Neuronal stem cell (in vitro differentiated cells): ENCODE results near the gene CD36.

Experiments
- DNase-seq: peaks from one replicate; pipeline ENCODE4 v3.0.0-alpha.2; 2013; ENCODE audit warnings: low spot score
- H2AFZ ChIP-seq: one replicate; pipeline ENCODE4 v1.6.1; 2013; ENCODE audit warnings: mild to moderate bottlenecking, low read length, inconsistent platforms
- H2AK5ac ChIP-seq: 2 replicates; pipeline ENCODE4 v1.6.1; 2013; ENCODE audit warnings: low read depth, mild to moderate bottlenecking, inconsistent platforms, low read length, moderate library complexity, mixed read lengths
- H2BK120ac ChIP-seq: 2 replicates; pipeline ENCODE4 v1.6.1; 2013; ENCODE audit warnings: low read depth, mild to moderate bottlenecking, inconsistent platforms, low read length, moderate library complexity, mixed read lengths
- H2BK12ac ChIP-seq: one replicate; pipeline ENCODE4 v1.6.1; 2013; ENCODE audit warnings: low read length, inconsistent platforms
- H2BK15ac ChIP-seq: 2 replicates; pipeline ENCODE4 v1.6.1; 2013; ENCODE audit warnings: mild to moderate bottlenecking, low read length, inconsistent platforms, mixed read lengths
- H2BK5ac ChIP-seq: one replicate; pipeline ENCODE4 v1.6.1; 2013; ENCODE audit warnings: inconsistent platforms, mild to moderate bottlenecking, low read length, moderate library complexity
- H3K14ac ChIP-seq: one replicate; pipeline ENCODE4 v1.6.1; 2013; ENCODE audit warnings: low read length, inconsistent platforms
- H3K18ac ChIP-seq: 2 replicates; pipeline ENCODE4 v1.6.1; 2013; ENCODE audit warnings: low read length, inconsistent platforms
- H3K23ac ChIP-seq: 2 replicates; pipeline ENCODE4 v1.6.1; 2013; ENCODE audit warnings: low read depth, mild to moderate bottlenecking, mixed read lengths, low read length, inconsistent platforms; ENCODE audit not compliant: poor library complexity
- H3K27ac ChIP-seq: replicated peaks from 3 replicates; pipeline ENCODE4 v1.5.1; 2013; ENCODE audit warnings: low read length, inconsistent platforms
- H3K27me3 ChIP-seq, 3 experiments: 2 replicates each; pipeline ENCODE4 v1.6.1; 2013; ENCODE audit warnings: low read length in 3 of 3, mild to moderate bottlenecking in 2 of 3, inconsistent platforms in 1 of 3, low read depth in 1 of 3, mixed read lengths in 1 of 3, moderate library complexity in 1 of 3; ENCODE audit not compliant: control insufficient read depth in 3 of 3, insufficient read depth in 3 of 3
- H3K36me3 ChIP-seq, 2 donors: replicated peaks in 1 of 2; 2 replicates each; pipeline ENCODE4 v1.6.1; 2013; ENCODE audit warnings: low read length in 2 of 2; ENCODE audit not compliant: control insufficient read depth in 2 of 2, insufficient read depth in 2 of 2
- H3K4ac ChIP-seq: 2 replicates; pipeline ENCODE4 v1.6.1; 2013; ENCODE audit warnings: inconsistent platforms, mild to moderate bottlenecking, low read length, moderate library complexity
- H3K4me1 ChIP-seq, 2 donors: 1 replicate in 1 of 2; 2 replicates in 1 of 2; pipeline ENCODE4 v1.6.1; 2013; ENCODE audit warnings: low read length in 2 of 2, low read depth in 1 of 2; ENCODE audit not compliant: control insufficient read depth in 2 of 2, insufficient read depth in 1 of 2
- H3K4me2 ChIP-seq: one replicate; pipeline ENCODE4 v1.6.1; 2013; ENCODE audit warnings: mild to moderate bottlenecking, low read length, inconsistent platforms; ENCODE audit not compliant: insufficient read depth, poor library complexity, severe bottlenecking
- H3K4me3 ChIP-seq, 2 donors: 2 replicates each; pipeline ENCODE4 v1.5.1; 2013; ENCODE audit warnings: low read length in 2 of 2, mild to moderate bottlenecking in 2 of 2, inconsistent platforms in 1 of 2, moderate library complexity in 1 of 2
- H3K79me1 ChIP-seq: one replicate; pipeline ENCODE4 v1.6.1; 2013; ENCODE audit warnings: low read depth, mild to moderate bottlenecking, inconsistent platforms, low read length, moderate library complexity
- H3K9ac ChIP-seq: one replicate; pipeline ENCODE4 v1.6.1; 2013; ENCODE audit warnings: mild to moderate bottlenecking, low read depth, low read length, inconsistent platforms; ENCODE audit not compliant: poor library complexity
- H3K9me3 ChIP-seq, 2 donors: replicated peaks in 1 of 2; 2 replicates each; pipeline versions ENCODE3 to v1.6.1; 2013; ENCODE audit warnings: low read length in 2 of 2, mild to moderate bottlenecking in 2 of 2, inconsistent platforms in 1 of 2, low read depth in 1 of 2, mixed read lengths in 1 of 2, moderate library complexity in 1 of 2; ENCODE audit not compliant: control insufficient read depth in 2 of 2, insufficient read depth in 1 of 2
- H4K8ac ChIP-seq: one replicate; pipeline ENCODE4 v1.6.1; 2013; ENCODE audit warnings: low read depth, mild to moderate bottlenecking, inconsistent platforms, low read length, moderate library complexity
- H4K91ac ChIP-seq: one replicate; pipeline ENCODE4 v1.6.1; 2013; ENCODE audit warnings: low read length, low read depth, mild to moderate bottlenecking, inconsistent platforms; ENCODE audit not compliant: poor library complexity
- WGBS, 2 donors: extraction: QIAGEN DNeasy Blood & Tissue Kit; methylation state at CpG; one replicate each; pipeline ENCODE4 v1.1.7; 2013; ENCODE audit warnings: missing lambda C conversion rate in 2 of 2, mixed read lengths in 1 of 2; ENCODE audit not compliant: insufficient read length in 2 of 2, insufficient replicate concordance in 1 of 2; ENCODE audit errors: extremely low coverage in 2 of 2; 5-methylcytosine and 5-hydroxymethylcytosine counted together

The CD36 gene

DNA sequence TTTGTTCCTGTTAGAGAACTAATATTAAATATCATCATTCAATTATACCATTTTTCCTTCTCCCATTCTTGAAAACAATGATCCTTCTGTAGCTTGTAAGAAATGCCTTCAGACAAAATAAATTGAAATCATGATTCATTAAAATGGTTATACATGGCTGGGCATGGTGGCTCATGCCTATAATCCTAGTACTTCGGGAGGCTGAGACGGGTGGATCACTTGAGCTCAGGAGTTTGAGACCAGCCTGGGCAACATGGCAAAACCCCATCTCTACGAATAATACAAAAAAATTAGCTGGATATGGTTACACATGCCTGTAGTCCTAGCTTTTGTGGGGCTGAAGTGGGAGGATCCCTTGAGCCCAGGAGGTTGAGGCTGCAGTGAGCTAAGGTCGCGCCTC is 13.0 kb downstream of the CD36 start:
- Histone ChIP-seq H2BK5ac (no peak overlapping the region), H3K79me1 (no peaks in the 10 kb centered on the region), H4K8ac (no peak overlapping the region), H3K36me3 (no peaks in the 10 kb centered on the region), H2AFZ (no peak overlapping the region), H3K27ac (no peak overlapping the region), H3K4me2 (no peak overlapping the region), H3K4ac (no peak overlapping the region), H4K91ac (no peak overlapping the region), H2AK5ac (no peak overlapping the region), H2BK15ac (no peak overlapping the region), H2BK120ac (no peak overlapping the region), H3K23ac (no peak overlapping the region), H3K18ac (no peak overlapping the region), H3K14ac (no peak overlapping the region), H3K4me3 (no peak overlapping the region), H3K27me3 (no peaks in the 10 kb centered on the region), H3K9me3 (no peaks in the 10 kb centered on the region), H3K9ac (no peak overlapping the region), H2BK12ac (no peak overlapping the region), H3K4me1 (no peaks in the 10 kb centered on the region)
- WGBS, 2 donors, result no CpG with 5 or more reads among the region's 5 CpGs
- DNase-seq, result no peak

DNA sequence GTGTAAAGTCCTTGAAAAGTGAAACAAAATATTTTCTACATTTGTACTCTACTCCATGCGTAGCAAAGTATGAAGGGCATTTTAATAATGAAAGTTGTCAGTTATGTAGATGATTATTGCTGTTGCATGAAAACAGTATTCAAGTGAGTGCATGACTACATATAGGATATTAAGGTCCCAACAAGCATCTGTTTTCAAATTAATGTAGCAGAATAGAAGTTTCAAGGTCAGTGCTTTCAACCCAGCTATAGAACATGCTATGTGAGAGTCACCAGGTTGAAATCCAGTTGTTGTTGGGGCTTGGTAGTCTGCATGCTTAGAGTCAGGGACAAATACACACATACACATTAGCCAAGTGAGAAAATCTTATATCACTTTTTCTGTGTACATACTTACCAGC is 14.8 kb downstream of the CD36 start:
- H4K8ac ChIP-seq, result no peak overlapping the region
- no peak overlapping the region for H3K4me3 ChIP-seq
- H4K91ac ChIP-seq, result no peak overlapping the region
- H2AFZ ChIP-seq, result no peak overlapping the region
- no peaks in the 10 kb centered on the region for H3K79me1 ChIP-seq
- H3K23ac ChIP-seq, result no peak overlapping the region
- H2BK15ac ChIP-seq, result no peak overlapping the region
- H3K9ac ChIP-seq, result no peak overlapping the region
- no peak overlapping the region for H3K14ac ChIP-seq
- no peak overlapping the region for H2BK120ac ChIP-seq
- no peaks in the 10 kb centered on the region for H3K27me3 ChIP-seq
- H2BK12ac ChIP-seq, result no peak overlapping the region
- H3K27ac ChIP-seq, result no peak overlapping the region
- no peaks in the 10 kb centered on the region for H3K36me3 ChIP-seq
- DNase-seq, result no peak
- H2BK5ac ChIP-seq, result no peak overlapping the region
- H3K4ac ChIP-seq, result no peak overlapping the region
- no peaks in the 10 kb centered on the region for H3K9me3 ChIP-seq
- no peak overlapping the region for H2AK5ac ChIP-seq
- no CpG with 5 or more reads among the region's 1 CpG for WGBS, 2 donors
- H3K18ac ChIP-seq, result no peak overlapping the region
- no peaks in the 10 kb centered on the region for H3K4me1 ChIP-seq
- H3K4me2 ChIP-seq, result no peak overlapping the region

DNA sequence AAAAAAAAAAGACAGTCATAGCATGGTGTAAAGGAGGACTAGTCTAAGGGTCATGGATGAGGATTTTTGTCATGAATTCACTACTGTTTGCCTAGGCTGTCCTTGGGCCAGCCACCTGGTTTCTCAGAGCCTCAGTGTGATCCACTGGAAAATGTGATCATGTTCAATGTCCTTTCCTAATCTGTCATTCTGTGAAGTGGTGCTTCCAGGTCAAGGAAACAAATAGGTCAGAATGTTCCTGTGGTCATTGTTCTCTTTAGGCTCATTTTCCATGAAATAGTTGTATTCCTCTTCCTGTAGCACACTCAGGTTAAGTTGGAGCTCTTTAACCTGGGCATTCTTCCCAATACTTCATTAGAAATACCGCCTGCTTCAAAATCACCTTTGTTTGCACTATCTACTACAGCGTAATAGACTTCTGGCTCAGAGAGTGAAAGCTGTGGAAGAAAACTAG is 16.5 kb downstream of the CD36 start:
- no peak overlapping the region for H4K91ac ChIP-seq
- H2BK15ac ChIP-seq, result no peak overlapping the region
- H3K4me1 ChIP-seq, result no peaks in the 10 kb centered on the region
- H3K36me3 ChIP-seq, result no peaks in the 10 kb centered on the region
- no peaks in the 10 kb centered on the region for H3K79me1 ChIP-seq
- no peak overlapping the region for H2AK5ac ChIP-seq
- H2BK5ac ChIP-seq, result no peak overlapping the region
- no peak overlapping the region for H3K23ac ChIP-seq
- H2BK12ac ChIP-seq, result no peak overlapping the region
- DNase-seq, result no peak
- H4K8ac ChIP-seq, result no peak overlapping the region
- H3K9ac ChIP-seq, result no peak overlapping the region
- no peak overlapping the region for H2BK120ac ChIP-seq
- no CpG with 5 or more reads among the region's 2 CpGs for WGBS, 2 donors
- H2AFZ ChIP-seq, result no peak overlapping the region
- no peak overlapping the region for H3K27ac ChIP-seq
- H3K9me3 ChIP-seq, result no peaks in the 10 kb centered on the region
- H3K4ac ChIP-seq, result no peak overlapping the region
- no peak overlapping the region for H3K18ac ChIP-seq
- H3K14ac ChIP-seq, result no peak overlapping the region
- H3K4me3 ChIP-seq, result no peak overlapping the region
- no peak overlapping the region for H3K4me2 ChIP-seq
- no peaks in the 10 kb centered on the region for H3K27me3 ChIP-seq

DNA sequence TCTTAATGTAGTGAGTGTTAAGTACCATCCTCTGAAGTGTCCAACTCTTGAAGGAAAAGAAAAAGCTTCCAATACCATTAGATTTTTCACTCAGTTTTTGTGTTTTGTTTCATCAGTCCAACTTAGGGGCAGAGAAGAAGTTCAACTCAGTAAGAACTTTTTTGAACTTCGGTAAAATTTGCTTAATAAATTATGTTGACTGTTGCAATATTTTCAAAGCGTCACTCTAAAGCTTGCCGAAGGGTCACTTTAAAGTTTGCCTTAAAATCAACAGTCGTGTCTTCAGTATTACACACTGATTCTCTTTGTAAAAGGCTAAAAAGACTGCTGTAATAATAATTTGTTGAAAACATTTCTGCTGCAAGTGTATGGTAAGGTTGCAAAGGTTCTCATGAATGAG is 17.6 kb downstream of the CD36 start:
- no peak overlapping the region for H3K4me2 ChIP-seq
- no peak overlapping the region for H2AK5ac ChIP-seq
- no peak overlapping the region for H2BK5ac ChIP-seq
- no peak overlapping the region for H3K18ac ChIP-seq
- no peak overlapping the region for H3K23ac ChIP-seq
- H3K4me1 ChIP-seq, result no peaks in the 10 kb centered on the region
- H3K27ac ChIP-seq, result no peak overlapping the region
- H3K14ac ChIP-seq, result no peak overlapping the region
- no peak overlapping the region for H2BK15ac ChIP-seq
- no peaks in the 10 kb centered on the region for H3K27me3 ChIP-seq
- H2BK12ac ChIP-seq, result no peak overlapping the region
- H4K8ac ChIP-seq, result no peak overlapping the region
- H3K9ac ChIP-seq, result no peak overlapping the region
- H3K36me3 ChIP-seq, result no peaks in the 10 kb centered on the region
- H3K4me3 ChIP-seq, result no peak overlapping the region
- H3K79me1 ChIP-seq, result no peaks in the 10 kb centered on the region
- no peak for DNase-seq
- no peaks in the 10 kb centered on the region for H3K9me3 ChIP-seq
- no CpG with 5 or more reads among the region's 4 CpGs for WGBS, 2 donors
- no peak overlapping the region for H3K4ac ChIP-seq
- no peak overlapping the region for H4K91ac ChIP-seq
- no peak overlapping the region for H2BK120ac ChIP-seq
- no peak overlapping the region for H2AFZ ChIP-seq
